A549 treated with GW870086 at 1 μM for 4 hours (cell line): ENCODE measurements around the gene CDH1. TPM values are rescaled to one million over a fixed set of nuclear protein-coding genes. Genes with fewer than 3 reads are reported as not detected.

Source experiments
- total RNA-seq: library from RNA; stranded (reverse); fragments of 200-300 nt; extraction: Qiagen RNA extraction; gene quantifications from 5 replicates; pipeline ENCODE4 v1.2.3, GENCODE V29; 2022; ENCODE audit warnings: low read depth

The CDH1 gene
- total RNA-seq = 3.9 to 5.1 TPM (median 4.2 TPM) in 5 replicates

DNA sequence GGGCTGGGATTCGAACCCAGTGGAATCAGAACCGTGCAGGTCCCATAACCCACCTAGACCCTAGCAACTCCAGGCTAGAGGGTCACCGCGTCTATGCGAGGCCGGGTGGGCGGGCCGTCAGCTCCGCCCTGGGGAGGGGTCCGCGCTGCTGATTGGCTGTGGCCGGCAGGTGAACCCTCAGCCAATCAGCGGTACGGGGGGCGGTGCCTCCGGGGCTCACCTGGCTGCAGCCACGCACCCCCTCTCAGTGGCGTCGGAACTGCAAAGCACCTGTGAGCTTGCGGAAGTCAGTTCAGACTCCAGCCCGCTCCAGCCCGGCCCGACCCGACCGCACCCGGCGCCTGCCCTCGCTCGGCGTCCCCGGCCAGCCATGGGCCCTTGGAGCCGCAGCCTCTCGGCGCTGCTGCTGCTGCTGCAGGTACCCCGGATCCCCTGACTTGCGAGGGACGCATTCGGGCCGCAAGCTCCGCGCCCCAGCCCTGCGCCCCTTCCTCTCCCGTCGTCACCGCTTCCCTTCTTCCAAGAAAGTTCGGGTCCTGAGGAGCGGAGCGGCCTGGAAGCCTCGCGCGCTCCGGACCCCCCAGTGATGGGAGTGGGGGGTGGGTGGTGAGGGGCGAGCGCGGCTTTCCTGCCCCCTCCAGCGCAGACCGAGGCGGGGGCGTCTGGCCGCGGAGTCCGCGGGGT lies at the start of gene CDH1:
CDH1 (plus strand) TSS at position 247 of the 684 bp plus-strand sequence; CDS start at position 371, 124 bp downstream.

DNA sequence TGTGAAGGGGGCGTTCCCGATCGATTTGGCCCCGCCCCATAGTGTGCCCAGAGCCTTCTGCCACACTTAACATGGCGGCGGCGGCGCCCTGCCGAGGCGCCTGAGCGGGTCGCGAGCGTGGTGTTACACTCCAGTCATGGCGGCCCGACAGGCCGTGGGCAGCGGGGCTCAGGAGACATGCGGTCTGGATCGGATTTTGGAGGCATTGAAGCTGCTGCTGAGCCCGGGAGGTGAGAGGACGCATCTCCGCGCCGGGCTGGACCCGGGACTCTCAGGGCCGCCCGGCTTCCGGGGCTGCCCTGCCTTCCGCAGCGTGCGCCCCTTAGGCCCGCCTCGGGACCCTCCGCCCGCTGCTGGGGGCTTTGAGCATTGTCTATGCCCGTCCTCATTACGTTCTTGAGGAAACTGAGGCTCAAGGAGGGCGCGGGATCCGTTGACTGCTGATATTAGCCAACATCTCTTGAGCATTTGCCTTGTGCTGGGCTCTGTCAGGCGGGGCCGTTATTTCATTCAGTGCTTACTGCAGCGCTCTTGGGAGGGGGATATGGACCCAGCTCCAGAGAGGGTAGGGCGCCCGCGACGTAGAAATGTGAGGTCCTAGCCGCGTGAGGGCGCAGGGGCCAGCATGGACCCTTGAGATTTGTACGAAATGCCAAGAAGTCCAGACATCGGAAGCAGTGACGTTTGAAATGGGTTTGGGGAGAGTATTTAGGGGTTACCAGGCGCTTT lies 106.6 kb downstream of the CDH1 start, which contains the start of gene TANGO6:
TANGO6 (plus strand) TSS at position 50 of the 729 bp plus-strand sequence; CDS start at position 137, 87 bp downstream.

Other genes starting within 250 kb of the CDH1 start
- gene ZFP90, start 198.0 kb upstream of the CDH1 start, total RNA-seq = 5.5 to 9.9 TPM (median 8.3 TPM) in 5 replicates
- gene CDH3, start 92.0 kb upstream of the CDH1 start, total RNA-seq = 0.17 to 0.31 TPM (median 0.22 TPM) in 5 replicates
- gene TANGO6, start 106.2 kb downstream of the CDH1 start, total RNA-seq = 5.2 to 6.9 TPM (median 6.4 TPM) in 5 replicates